SK-N-SH treated with all-trans-retinoic acid at 6 μM for 48 hours (cell line): ENCODE data around the gene PGGHG.

Source experiments
- TOX ChIP-seq: fragments of 250-450 bp; sonication (Bioruptor Pico); IDR thresholded peaks from 2 replicates; pipeline ENCODE4 v1.8.0; 2021; ENCODE audit warnings: mild to moderate bottlenecking, moderate library complexity, borderline replicate concordance
- ZFP3 ChIP-seq: fragments of 250-450 bp; sonication (Bioruptor Pico); IDR thresholded peaks from 2 replicates; pipeline ENCODE4 v1.5.0; 2020; ENCODE audit warnings: mild to moderate bottlenecking, moderate library complexity
- ZNF70 ChIP-seq: fragments of 450-650 bp; formaldehyde crosslinking; IDR thresholded peaks from 2 replicates; pipeline ENCODE4 v1.5.0; 2020; ENCODE audit warnings: mild to moderate bottlenecking, moderate library complexity

PGGHG gene

GRCh38 chr11:344836-345578, 56.1 kb downstream of the PGGHG start (continued):
- TF ChIP-seq TOX (CRISPR knock-in tag): no peak
- TF ChIP-seq ZFP3 (CRISPR knock-in tag): no peak
- TF ChIP-seq ZNF70 (CRISPR knock-in tag): no peak
